SK-N-SH (cell line): ENCODE results near the gene PTPN2. TPM values are rescaled to one million over a fixed set of nuclear protein-coding genes. Genes with fewer than 3 reads are reported as not detected.

Experiments
- CTCF ChIA-PET: fragments of 300-600, 350-600 bp; formaldehyde crosslinking; extraction: SDS; loops from one replicate; lab custom pipeline; 2021; lab: Yijun Ruan, JAX
- POLR2A ChIA-PET: fragments of 350-600 bp; sonication (Branson Sonifier 250); formaldehyde crosslinking; extraction: SDS; loops from one replicate; lab custom pipeline; 2020; ENCODE audit warnings: antibody characterized with exemption, inconsistent platforms; lab: Yijun Ruan, JAX
- DNase-seq: peaks from one replicate; pipeline ENCODE4 v3.0.0; 2012
- H2AFZ ChIP-seq: fragments of 200-600 bp; sonication (generic); 2 replicates; pipeline ENCODE4 v1.8.1; 2016; ENCODE audit warnings: antibody characterized with exemption, mild to moderate bottlenecking, low read depth
- H3F3A ChIP-seq: fragments of 200-600 bp; sonication (generic); replicated peaks from 2 replicates; pipeline ENCODE3; 2016; ENCODE audit warnings: antibody characterized with exemption, mild to moderate bottlenecking; ENCODE audit not compliant: insufficient read depth
- H3K27ac ChIP-seq, 2 experiments: fragments of 200-500 bp in 1 of 2; fragments of 200-600 bp in 1 of 2; sonication (Bioruptor generic) in 1 of 2; sonication (generic), shearing (Covaris generic) in 1 of 2; 2 replicates each; pipeline versions ENCODE4 v1.5.1 to v1.6.1; 2014 to 2016; ENCODE audit warnings: low read depth in 2 of 2, inconsistent platforms in 1 of 2, low read length in 1 of 2, mild to moderate bottlenecking in 1 of 2, mixed read lengths in 1 of 2
- H3K27me3 ChIP-seq: fragments of 200-600 bp; sonication (generic), shearing (Covaris generic); 2 replicates; pipeline ENCODE4 v1.6.1; 2016; ENCODE audit warnings: mixed run types; ENCODE audit not compliant: insufficient read depth
- H3K36me3 ChIP-seq, 2 experiments: fragments of 200-500 bp in 1 of 2; fragments of 200-600 bp in 1 of 2; sonication (Bioruptor generic) in 1 of 2; sonication (generic) in 1 of 2; replicated peaks in 1 of 2; 2 replicates each; pipeline versions ENCODE3 to v1.5.1; 2014 to 2016; ENCODE audit warnings: low read length in 1 of 2, mild to moderate bottlenecking in 1 of 2; ENCODE audit not compliant: insufficient read depth in 2 of 2, control insufficient read depth in 1 of 2
- H3K4me1 ChIP-seq, 2 experiments: fragments of 200-500 bp in 1 of 2; fragments of 200-600 bp in 1 of 2; sonication (Bioruptor generic) in 1 of 2; sonication (generic), shearing (Covaris generic) in 1 of 2; 2 replicates each; pipeline versions ENCODE4 v1.5.1 to v1.6.1; 2014 to 2016; ENCODE audit warnings: low read depth in 1 of 2, low read length in 1 of 2, mixed run types in 1 of 2; ENCODE audit not compliant: insufficient read depth in 2 of 2, control insufficient read depth in 1 of 2
- H3K4me2 ChIP-seq: fragments of 200-600 bp; sonication (generic), shearing (Covaris generic); 2 replicates; pipeline ENCODE4 v1.6.1; 2017; ENCODE audit warnings: mixed run types
- H3K4me3 ChIP-seq, 2 experiments: fragments of 200-500 bp in 1 of 2; fragments of 200-600 bp in 1 of 2; sonication (Bioruptor generic) in 1 of 2; sonication (generic), shearing (Covaris generic) in 1 of 2; 2 replicates each; pipeline versions ENCODE4 v1.5.1 to v1.8.1; 2014 to 2016; ENCODE audit warnings: low read depth in 2 of 2, inconsistent platforms in 1 of 2, low read length in 1 of 2, mild to moderate bottlenecking in 1 of 2, mixed read lengths in 1 of 2, moderate library complexity in 1 of 2
- H3K79me2 ChIP-seq: fragments of 200-600 bp; sonication (generic); 2 replicates; pipeline ENCODE4 v1.8.1; 2017; ENCODE audit warnings: mild to moderate bottlenecking; ENCODE audit not compliant: insufficient read depth
- H3K9ac ChIP-seq: fragments of 200-600 bp; sonication (generic); 2 replicates; pipeline ENCODE4 v1.6.1; 2017; ENCODE audit warnings: mixed run types
- H3K9me2 ChIP-seq: fragments of 200-600 bp; sonication (generic); 2 replicates; pipeline ENCODE4 v1.6.1; 2017; ENCODE audit warnings: mixed run types
- H3K9me3 ChIP-seq: fragments of 200-600 bp; sonication (generic); 2 replicates; pipeline ENCODE4 v1.6.1; 2017; ENCODE audit warnings: mixed run types, mild to moderate bottlenecking, moderate library complexity
- H4K20me1 ChIP-seq: fragments of 200-600 bp; sonication (generic); 2 replicates; pipeline ENCODE4 v1.6.1; 2017; ENCODE audit warnings: mild to moderate bottlenecking, mixed run types; ENCODE audit not compliant: insufficient read depth
- ELF1 ChIP-seq: IDR thresholded peaks from 2 replicates; pipeline ENCODE4 v1.4.0; 2012
- EP300 ChIP-seq, 2 experiments: IDR thresholded peaks; 2 replicates each; pipeline versions ENCODE4 v1.4.0 to v1.6.1; 2012; ENCODE audit warnings: borderline replicate concordance in 1 of 2, low read depth in 1 of 2, low read length in 1 of 2
- EZH2phosphoT487 ChIP-seq: fragments of 200-600 bp; sonication (generic); IDR thresholded peaks from 2 replicates; pipeline ENCODE4 v1.6.1; 2017; ENCODE audit warnings: low read depth, mixed run types, mild to moderate bottlenecking, antibody characterized with exemption, moderate library complexity, borderline replicate concordance
- FOSL2 ChIP-seq: IDR thresholded peaks from 2 replicates; pipeline ENCODE4 v1.4.0; 2012; ENCODE audit warnings: low read depth, mild to moderate bottlenecking, moderate library complexity, borderline replicate concordance
- FOXJ3 ChIP-seq: sonication (generic); formaldehyde crosslinking; IDR thresholded peaks from 2 replicates; pipeline ENCODE4 v1.5.1; 2020; ENCODE audit warnings: mild to moderate bottlenecking, missing genetic modification reagents
- IRF3 ChIP-seq: fragments of 150-350 bp; IDR thresholded peaks from 2 replicates; pipeline ENCODE4 v1.6.1; 2016; ENCODE audit warnings: mild to moderate bottlenecking, low read depth, low read length
- MAX ChIP-seq: IDR thresholded peaks from 2 replicates; pipeline ENCODE4 v1.4.0; 2012; ENCODE audit warnings: low read depth
- MEF2A ChIP-seq: IDR thresholded peaks from 2 replicates; pipeline ENCODE4 v1.4.0; 2012; ENCODE audit warnings: low read depth, borderline replicate concordance
- MXI1 ChIP-seq: IDR thresholded peaks from 2 replicates; pipeline ENCODE4 v1.6.1; 2012; ENCODE audit warnings: mild to moderate bottlenecking, low read depth, low read length, improper control_type of control experiment
- NFIC ChIP-seq: IDR thresholded peaks from 2 replicates; pipeline ENCODE4 v1.4.0; 2012; ENCODE audit warnings: borderline replicate concordance
- NRF1 ChIP-seq: IDR thresholded peaks from 2 replicates; pipeline ENCODE4 v1.6.1; 2012; ENCODE audit warnings: low read depth, mild to moderate bottlenecking, low read length
- RCOR1 ChIP-seq: fragments of 150-350 bp; IDR thresholded peaks from 2 replicates; pipeline ENCODE4 v1.6.1; 2017; ENCODE audit warnings: antibody characterized with exemption, low read length
- RXRA ChIP-seq: IDR thresholded peaks from 2 replicates; pipeline ENCODE4 v1.4.0; 2012; ENCODE audit warnings: low read depth, mild to moderate bottlenecking, borderline replicate concordance
- SIN3A ChIP-seq: IDR thresholded peaks from 2 replicates; pipeline ENCODE4 v1.6.1; 2012; ENCODE audit warnings: low read depth, mild to moderate bottlenecking, low read length, moderate library complexity, borderline replicate concordance
- TAF1 ChIP-seq: IDR thresholded peaks from 2 replicates; pipeline ENCODE4 v1.6.1; 2012; ENCODE audit warnings: low read depth, mild to moderate bottlenecking, low read length, moderate library complexity, borderline replicate concordance
- TEAD4 ChIP-seq: IDR thresholded peaks from 2 replicates; pipeline ENCODE4 v1.4.0; 2012; ENCODE audit warnings: mild to moderate bottlenecking, borderline replicate concordance; ENCODE audit not compliant: insufficient read depth
- ZBTB33 ChIP-seq: IDR thresholded peaks from 2 replicates; pipeline ENCODE4 v1.4.0; 2012; ENCODE audit warnings: low read depth, borderline replicate concordance
- WGBS: methylation state at CpG from one replicate; pipeline ENCODE4 v1.1.6; 2017; ENCODE audit warnings: low lambda C conversion rate; 5-methylcytosine and 5-hydroxymethylcytosine counted together
- polyA plus RNA-seq, 3 experiments: library from polyadenylated mRNA; depleted of rRNA; stranded (reverse); fragments of >200 nt; gene quantifications; 2 replicates each; pipeline ENCODE4 v1.2.3, GENCODE V29; 2012
- TF ChIP-seq, protein P1 (sequence below): fragments of 200-600 bp; sonication (generic); IDR thresholded peaks from 2 replicates; pipeline ENCODE4 v1.6.1; 2017; ENCODE audit warnings: antibody characterized with exemption, mild to moderate bottlenecking, moderate library complexity
- TF ChIP-seq, protein P2 (sequence below): fragments of 150-350 bp; IDR thresholded peaks from 2 replicates; pipeline ENCODE4 v1.6.1; 2017; ENCODE audit warnings: antibody characterized with exemption, low read length, low read depth, borderline replicate concordance

The PTPN2 gene
- polyA plus RNA-seq, 1 of the 3 experiments (the other 2 are of a cell fraction) = 11.2 TPM

GRCh38 chr18:12823892-12824291 is 60.1 kb downstream of the PTPN2 start:
- Histone ChIP-seq H3K9ac (no peak overlapping the region), H2AFZ (no peak overlapping the region), H3K4me3 (no peak overlapping the region), H3K27me3 (no peaks in the 10 kb centered on the region), H3K36me3 (peaks cover 6 to 29% of the 10 kb centered on the region in 2 experiments), H3F3A (peaks cover 6% of the 10 kb centered on the region), H3K4me1 (peaks cover 0 to 6% of the 10 kb centered on the region in 2 experiments; a peak in 1 of 4 replicates), H3K27ac (no peak overlapping the region), H3K79me2 (no peaks in the 10 kb centered on the region), H3K9me2 (no peaks in the 10 kb centered on the region), H3K9me3 (0 out of 2 replicates have a peak, but pooled peaks cover 6% of the 10 kb centered on the region), H3K4me2 (no peak overlapping the region), H4K20me1 (no peaks in the 10 kb centered on the region)
- ChIA-PET CTCF (interaction anchor here (1.6 kb wide), 1 partner anchor 10 kb away, joined by 4 read pairs; no protein-coding TSS in a partner anchor), POLR2A (no interaction called here)
- 87% methylated on average over 2 of the region's 2 CpGs for WGBS
- no peak for DNase-seq
- no peak for TF ChIP-seq IRF3

DNA sequence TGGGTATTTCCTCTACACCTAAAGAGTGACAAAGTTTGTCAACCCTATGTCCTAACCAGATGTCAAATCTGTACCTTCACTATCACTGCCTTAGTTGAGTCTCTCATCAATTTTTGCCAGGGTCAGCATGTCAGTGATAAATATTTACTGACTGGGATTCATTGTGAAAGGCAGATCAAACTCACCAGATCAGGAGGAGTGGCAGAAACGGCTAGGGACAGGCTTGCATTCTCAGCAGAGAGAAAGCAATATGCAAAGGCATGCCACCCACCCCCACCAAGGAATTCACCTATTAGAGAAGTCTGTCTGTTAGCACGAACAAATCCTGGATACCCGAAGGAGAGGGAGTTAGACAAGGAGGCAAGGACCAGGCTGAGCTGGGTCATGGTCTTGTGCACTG is 62.6 kb downstream of the PTPN2 start:
- H3K9me2 ChIP-seq = no peaks in the 10 kb centered on the region
- H2AFZ ChIP-seq = no peak overlapping the region
- H3K9me3 ChIP-seq = no peaks in the 10 kb centered on the region
- ChIA-PET CTCF (interaction anchor here (1.0 to 1.4 kb wide), 2 partner anchors 13 to 66 kb away, joined by 3 to 4 read pairs; no protein-coding TSS in a partner anchor), POLR2A (no interaction called here)
- H3K27ac ChIP-seq = no peak overlapping the region
- WGBS = 88% methylated on average over 3 of the region's 3 CpGs
- H3K9ac ChIP-seq = no peak overlapping the region
- no peaks in the 10 kb centered on the region for H3K27me3 ChIP-seq
- no peak overlapping the region for H3K4me2 ChIP-seq
- H4K20me1 ChIP-seq = no peaks in the 10 kb centered on the region
- peaks cover 3% of the 10 kb centered on the region for H3F3A ChIP-seq
- peaks cover 11 to 18% of the 10 kb centered on the region in 2 experiments for H3K36me3 ChIP-seq
- peaks cover 0 to 6% of the 10 kb centered on the region in 2 experiments; a peak in 1 of 4 replicates for H3K4me1 ChIP-seq
- H3K79me2 ChIP-seq = no peaks in the 10 kb centered on the region
- TF ChIP-seq EP300 (IDR thresholded peaks at IDR 0.05; ENCODE audit: borderline replicate concordance in 1 of 2, low read depth in 1 of 2, low read length in 1 of 2) (no peak), EZH2phosphoT487 (no peak), SIN3A (no peak), RXRA (no peak), ELF1 (no peak), TEAD4 (no peak), MXI1 (no peak), FOXJ3 (CRISPR knock-in tag) (no peak), NRF1 (no peak), ZBTB33 (no peak), FOSL2 (no peak), MEF2A (no peak), TAF1 (no peak), MAX (no peak), RCOR1 (no peak), NFIC (no peak)
- TF ChIP-seq, protein P1, sequence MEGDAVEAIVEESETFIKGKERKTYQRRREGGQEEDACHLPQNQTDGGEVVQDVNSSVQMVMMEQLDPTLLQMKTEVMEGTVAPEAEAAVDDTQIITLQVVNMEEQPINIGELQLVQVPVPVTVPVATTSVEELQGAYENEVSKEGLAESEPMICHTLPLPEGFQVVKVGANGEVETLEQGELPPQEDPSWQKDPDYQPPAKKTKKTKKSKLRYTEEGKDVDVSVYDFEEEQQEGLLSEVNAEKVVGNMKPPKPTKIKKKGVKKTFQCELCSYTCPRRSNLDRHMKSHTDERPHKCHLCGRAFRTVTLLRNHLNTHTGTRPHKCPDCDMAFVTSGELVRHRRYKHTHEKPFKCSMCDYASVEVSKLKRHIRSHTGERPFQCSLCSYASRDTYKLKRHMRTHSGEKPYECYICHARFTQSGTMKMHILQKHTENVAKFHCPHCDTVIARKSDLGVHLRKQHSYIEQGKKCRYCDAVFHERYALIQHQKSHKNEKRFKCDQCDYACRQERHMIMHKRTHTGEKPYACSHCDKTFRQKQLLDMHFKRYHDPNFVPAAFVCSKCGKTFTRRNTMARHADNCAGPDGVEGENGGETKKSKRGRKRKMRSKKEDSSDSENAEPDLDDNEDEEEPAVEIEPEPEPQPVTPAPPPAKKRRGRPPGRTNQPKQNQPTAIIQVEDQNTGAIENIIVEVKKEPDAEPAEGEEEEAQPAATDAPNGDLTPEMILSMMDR = no peak
- TF ChIP-seq, protein P2, sequence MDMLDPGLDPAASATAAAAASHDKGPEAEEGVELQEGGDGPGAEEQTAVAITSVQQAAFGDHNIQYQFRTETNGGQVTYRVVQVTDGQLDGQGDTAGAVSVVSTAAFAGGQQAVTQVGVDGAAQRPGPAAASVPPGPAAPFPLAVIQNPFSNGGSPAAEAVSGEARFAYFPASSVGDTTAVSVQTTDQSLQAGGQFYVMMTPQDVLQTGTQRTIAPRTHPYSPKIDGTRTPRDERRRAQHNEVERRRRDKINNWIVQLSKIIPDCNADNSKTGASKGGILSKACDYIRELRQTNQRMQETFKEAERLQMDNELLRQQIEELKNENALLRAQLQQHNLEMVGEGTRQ = no peak
- TF ChIP-seq, all 33 proteins: peak for 0
- no peak overlapping the region for H3K4me3 ChIP-seq
- no peak for DNase-seq
